Mucosa of rectum (tissue), 2 donors: Measurements from ENCODE around the gene SF3A2.

Experiments used
- H3K27ac ChIP-seq, 2 donors: one replicate each; pipeline ENCODE4 v1.7.0; 2013; ENCODE audit warnings: inconsistent platforms in 2 of 2, low read depth in 2 of 2, low read length in 2 of 2
- H3K27me3 ChIP-seq, 2 donors: one replicate each; pipeline ENCODE4 v1.7.0; 2013; ENCODE audit warnings: low read length in 2 of 2; ENCODE audit not compliant: control insufficient read depth in 2 of 2, insufficient read depth in 2 of 2
- H3K36me3 ChIP-seq, 2 donors: one replicate each; pipeline ENCODE4 v1.7.0; 2013; ENCODE audit warnings: low read length in 2 of 2; ENCODE audit not compliant: control insufficient read depth in 2 of 2, insufficient read depth in 2 of 2
- H3K4me1 ChIP-seq, 2 donors: one replicate each; pipeline ENCODE4 v1.7.0; 2013; ENCODE audit warnings: low read length in 2 of 2, mild to moderate bottlenecking in 1 of 2; ENCODE audit not compliant: control insufficient read depth in 2 of 2, insufficient read depth in 2 of 2
- H3K4me3 ChIP-seq, 2 donors: one replicate each; pipeline ENCODE4 v1.7.0; 2013; ENCODE audit warnings: low read length in 2 of 2
- H3K9ac ChIP-seq, 2 donors: one replicate each; pipeline ENCODE4 v1.7.0; 2013; ENCODE audit warnings: low read length in 2 of 2, low read depth in 1 of 2, mild to moderate bottlenecking in 1 of 2
- H3K9me3 ChIP-seq, 2 donors: one replicate each; pipeline ENCODE4 v1.7.0; 2013; ENCODE audit warnings: low read length in 2 of 2; ENCODE audit not compliant: control insufficient read depth in 2 of 2
- donor health status: healthy.
- donor health status: Normal muscosa, but diverticular disease.

Gene SF3A2

GRCh38 chr19:2247433-2248101 is 10.9 kb downstream of the SF3A2 start:
- Histone ChIP-seq H3K4me1 (peaks cover 8 to 13% of the 10 kb centered on the region in 2 donors), H3K9ac (no peak overlapping the region), H3K27me3 (peaks cover 8 to 23% of the 10 kb centered on the region in 2 donors), H3K27ac (no peak overlapping the region), H3K4me3 (no peak overlapping the region), H3K36me3 (peaks cover 40 to 47% of the 10 kb centered on the region in 2 donors), H3K9me3 (no peaks in the 10 kb centered on the region)

- H3K4me3 ChIP-seq, result no peak overlapping the region
- peaks cover 40 to 44% of the 10 kb centered on the region in 2 donors for H3K36me3 ChIP-seq
- peaks cover 11% of the 10 kb centered on the region in 2 donors for H3K4me1 ChIP-seq
- no peaks in the 10 kb centered on the region for H3K9me3 ChIP-seq
- H3K9ac ChIP-seq, result no peak overlapping the region
- H3K27me3 ChIP-seq, result peaks cover 15 to 31% of the 10 kb centered on the region in 2 donors
- no peak overlapping the region for H3K27ac ChIP-seq
These were observed 11.7 kb downstream of the SF3A2 start for GRCh38 chr19:2248136-2249009.

GRCh38 chr19:2249010-2249866 is 12.6 kb downstream of the SF3A2 start, which contains the start of gene AMH:
TSS of gene AMH (plus strand) at chr19:2249323. CDS start at chr19:2249333, 10 bp downstream.
- Histone ChIP-seq H3K4me3 (no peak within 1 kb of the TSS), H3K27ac (no peak within 1 kb of the TSS), H3K9ac (no peak within 1 kb of the TSS), H3K4me1 (peaks cover 11 to 12% of the 10 kb centered on the region in 2 donors), H3K36me3 (peaks cover 34 to 35% of the 10 kb centered on the region in 2 donors), H3K27me3 (peaks cover 20 to 38% of the 10 kb centered on the region in 2 donors), H3K9me3 (no peaks in the 10 kb centered on the region)

GRCh38 chr19:2249880-2250765 is 13.5 kb downstream of the SF3A2 start:
- H3K4me1 ChIP-seq, result peaks cover 11 to 12% of the 10 kb centered on the region in 2 donors
- H3K27me3 ChIP-seq, result peaks cover 20 to 38% of the 10 kb centered on the region in 2 donors
- H3K27ac ChIP-seq, result no peak overlapping the region

GRCh38 chr19:2250766-2251105 is 14.1 kb downstream of the SF3A2 start:
- Histone ChIP-seq H3K4me1 (peaks cover 11 to 12% of the 10 kb centered on the region in 2 donors), H3K9me3 (no peaks in the 10 kb centered on the region), H3K9ac (no peak overlapping the region), H3K4me3 (no peak overlapping the region), H3K36me3 (peaks cover 20% of the 10 kb centered on the region in 2 donors), H3K27me3 (peaks cover 20 to 38% of the 10 kb centered on the region in 2 donors), H3K27ac (no peak overlapping the region)

More at GRCh38 chr19:2249880-2250765, 13.5 kb downstream of the SF3A2 start:
- no peaks in the 10 kb centered on the region for H3K9me3 ChIP-seq
- H3K4me3 ChIP-seq, result no peak overlapping the region
- no peak overlapping the region for H3K9ac ChIP-seq
- H3K36me3 ChIP-seq, result peaks cover 26 to 27% of the 10 kb centered on the region in 2 donors

- H3K27me3 ChIP-seq, result peaks cover 20 to 38% of the 10 kb centered on the region in 2 donors
- no peaks in the 10 kb centered on the region for H3K9me3 ChIP-seq
- peaks cover 14% of the 10 kb centered on the region in 2 donors for H3K36me3 ChIP-seq
- no peak overlapping the region for H3K9ac ChIP-seq
- no peak overlapping the region for H3K27ac ChIP-seq
- H3K4me3 ChIP-seq, result no peak overlapping the region
- H3K4me1 ChIP-seq, result peaks cover 11 to 12% of the 10 kb centered on the region in 2 donors
These were observed 14.8 kb downstream of the SF3A2 start for GRCh38 chr19:2251106-2252054.

- no peak overlapping the region for H3K4me3 ChIP-seq
- no peaks in the 10 kb centered on the region for H3K9me3 ChIP-seq
- peaks cover 11 to 12% of the 10 kb centered on the region in 2 donors for H3K4me1 ChIP-seq
- peaks cover 20 to 38% of the 10 kb centered on the region in 2 donors for H3K27me3 ChIP-seq
- H3K36me3 ChIP-seq, result peaks cover 6% of the 10 kb centered on the region in 2 donors
- no peak overlapping the region for H3K9ac ChIP-seq
- no peak overlapping the region for H3K27ac ChIP-seq
These were observed 15.6 kb downstream of the SF3A2 start for GRCh38 chr19:2252055-2252796.

- no peak overlapping the region for H3K9ac ChIP-seq
- peaks cover under 1 to 3% of the 10 kb centered on the region in 2 donors for H3K36me3 ChIP-seq
- peaks cover 20 to 38% of the 10 kb centered on the region in 2 donors for H3K27me3 ChIP-seq
- no peak overlapping the region for H3K4me3 ChIP-seq
- H3K9me3 ChIP-seq, result no peaks in the 10 kb centered on the region
- H3K27ac ChIP-seq, result no peak overlapping the region
- H3K4me1 ChIP-seq, result peaks cover 11 to 12% of the 10 kb centered on the region in 2 donors
These were observed 16.1 kb downstream of the SF3A2 start for GRCh38 chr19:2252797-2253105.
